Esophagus squamous epithelium (tissue), 4 donors: ENCODE data around the gene LPP.

ENCODE experiments used
- CTCF ChIP-seq, 6 experiments: fragments of 450-650 bp in 4 of 6; fragments of 200-600 bp in 2 of 6; sonication (generic) in 2 of 6; IDR thresholded peaks; one replicate each; pipeline ENCODE4 v1.5.1; 2016 to 2019; ENCODE audit warnings: antibody characterized with exemption in 6 of 6, mild to moderate bottlenecking in 4 of 6, moderate library complexity in 4 of 6
- POLR2A ChIP-seq, 4 donors: fragments of 450-650 bp; IDR thresholded peaks; one replicate each; pipeline ENCODE4 v1.6.1; 2017; ENCODE audit warnings: antibody characterized with exemption in 4 of 4, mild to moderate bottlenecking in 4 of 4, moderate library complexity in 3 of 4

- TF ChIP-seq CTCF (IDR thresholded peaks at IDR 0.05) (no peak), POLR2A (IDR thresholded peaks at IDR 0.05) (no peak)
Measured at GRCh38 chr3:188486952-188487351, 333.0 kb downstream of the LPP start.
